22Rv1 (cell line): ENCODE results near the gene PNLDC1.

Experiments used
- H3K27ac ChIP-seq: fragments of 450-650 bp; 2 replicates; pipeline ENCODE4 v1.5.1; 2017
- CTCF ChIP-seq: fragments of 450-650 bp; IDR thresholded peaks from 2 replicates; pipeline ENCODE4 v1.5.1; 2017; ENCODE audit warnings: mild to moderate bottlenecking
- ZFX ChIP-seq: fragments of 450-650 bp; IDR thresholded peaks from 2 replicates; pipeline ENCODE4 v1.6.1; 2017; ENCODE audit warnings: antibody characterized with exemption, borderline replicate concordance

The PNLDC1 gene

GRCh38 chr6:159804504-159804903, 4.4 kb downstream of the PNLDC1 start:
- TF ChIP-seq CTCF (no peak), ZFX (no peak)
- no peak overlapping the region for H3K27ac ChIP-seq

GRCh38 chr6:159805440-159806020, 5.5 kb downstream of the PNLDC1 start:
- TF ChIP-seq CTCF (no peak), ZFX (no peak)
- H3K27ac ChIP-seq: no peak overlapping the region

- TF ChIP-seq ZFX (no peak), CTCF (no peak)
- no peak overlapping the region for H3K27ac ChIP-seq
Measured at GRCh38 chr6:159806021-159806458, 6.0 kb downstream of the PNLDC1 start.

- H3K27ac ChIP-seq: no peak overlapping the region
- TF ChIP-seq ZFX (no peak), CTCF (no peak)
Measured at GRCh38 chr6:159807150-159807858, 7.2 kb downstream of the PNLDC1 start.

GRCh38 chr6:159808647-159809046, 8.6 kb downstream of the PNLDC1 start:
- H3K27ac ChIP-seq: no peak overlapping the region
- TF ChIP-seq ZFX (no peak), CTCF (no peak)

GRCh38 chr6:159809149-159809548, 9.1 kb downstream of the PNLDC1 start:
- no peak overlapping the region for H3K27ac ChIP-seq
- no peak for TF ChIP-seq ZFX
- no peak for TF ChIP-seq CTCF

- no peak overlapping the region for H3K27ac ChIP-seq
- TF ChIP-seq ZFX (no peak), CTCF (no peak)
Measured at GRCh38 chr6:159813781-159814180, 13.7 kb downstream of the PNLDC1 start.
